ENCODE measurements around the gene NF2.

DNA sequence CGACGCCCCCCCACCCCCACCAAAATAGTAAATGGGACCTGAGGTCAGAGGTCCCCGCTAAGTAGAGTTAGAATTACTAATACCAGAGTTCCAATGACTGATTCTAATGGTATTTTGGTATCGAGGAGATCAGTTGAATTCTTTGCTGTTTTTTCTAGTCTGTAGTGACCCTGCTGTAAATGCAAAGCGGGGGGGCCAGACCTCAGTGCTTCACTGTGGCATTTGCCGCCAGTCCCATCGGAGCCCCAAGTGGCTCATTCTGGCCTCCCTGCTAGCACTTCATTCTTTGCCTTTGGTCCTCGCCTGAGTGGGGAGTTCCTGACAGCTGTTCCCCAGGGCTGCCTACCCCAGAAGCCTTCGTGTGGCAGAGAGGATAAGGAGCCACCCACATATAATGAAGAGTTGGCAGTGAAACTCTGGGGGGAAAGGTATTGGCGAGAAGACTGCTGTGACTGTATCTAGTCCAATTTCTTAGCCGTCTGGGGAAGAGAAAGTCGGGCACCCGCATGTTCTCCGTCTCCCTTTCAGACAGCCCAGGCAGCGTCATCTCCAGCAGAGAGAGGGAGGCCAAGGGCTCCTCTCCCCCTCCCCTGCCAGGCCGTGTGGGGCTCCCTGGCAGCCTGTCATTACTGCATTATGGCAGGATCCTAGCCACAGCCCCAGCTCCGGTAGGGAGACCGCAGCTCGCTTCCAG is 96.9 kb downstream of the NF2 start:
- TF ChIP-seq, protein P1, sequence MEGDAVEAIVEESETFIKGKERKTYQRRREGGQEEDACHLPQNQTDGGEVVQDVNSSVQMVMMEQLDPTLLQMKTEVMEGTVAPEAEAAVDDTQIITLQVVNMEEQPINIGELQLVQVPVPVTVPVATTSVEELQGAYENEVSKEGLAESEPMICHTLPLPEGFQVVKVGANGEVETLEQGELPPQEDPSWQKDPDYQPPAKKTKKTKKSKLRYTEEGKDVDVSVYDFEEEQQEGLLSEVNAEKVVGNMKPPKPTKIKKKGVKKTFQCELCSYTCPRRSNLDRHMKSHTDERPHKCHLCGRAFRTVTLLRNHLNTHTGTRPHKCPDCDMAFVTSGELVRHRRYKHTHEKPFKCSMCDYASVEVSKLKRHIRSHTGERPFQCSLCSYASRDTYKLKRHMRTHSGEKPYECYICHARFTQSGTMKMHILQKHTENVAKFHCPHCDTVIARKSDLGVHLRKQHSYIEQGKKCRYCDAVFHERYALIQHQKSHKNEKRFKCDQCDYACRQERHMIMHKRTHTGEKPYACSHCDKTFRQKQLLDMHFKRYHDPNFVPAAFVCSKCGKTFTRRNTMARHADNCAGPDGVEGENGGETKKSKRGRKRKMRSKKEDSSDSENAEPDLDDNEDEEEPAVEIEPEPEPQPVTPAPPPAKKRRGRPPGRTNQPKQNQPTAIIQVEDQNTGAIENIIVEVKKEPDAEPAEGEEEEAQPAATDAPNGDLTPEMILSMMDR (IDR thresholded peaks at IDR 0.05; ENCODE audit: control extremely low read depth in 1 of 3, insufficient read depth in 1 of 3, low read depth in 1 of 3, low read length in 3 of 3), result no peak
- no peak for TF ChIP-seq CEBPB (IDR thresholded peaks at IDR 0.05; ENCODE audit: low read depth, low read length)
- TF ChIP-seq SAP30 (IDR thresholded peaks at IDR 0.05; ENCODE audit: insufficient read depth, insufficient replicate concordance, low read length), result no peak
- no peak for TF ChIP-seq POLR2A (IDR thresholded peaks at IDR 0.05; ENCODE audit: control extremely low read depth in 1 of 2, low read depth in 2 of 2, low read length in 2 of 2)
- TF ChIP-seq RAD21 (IDR thresholded peaks at IDR 0.05 in 1 of 2, conservative IDR thresholded peaks at IDR 0.05 in 1 of 2; ENCODE audit: low read depth in 2 of 2, low read length in 2 of 2), result no peak
- TF ChIP-seq POLR2AphosphoS5 (IDR thresholded peaks at IDR 0.05; ENCODE audit: low read depth, low read length), result no peak
- no peak for TF ChIP-seq JUND (IDR thresholded peaks at IDR 0.05; ENCODE audit: low read length)
- no peak for TF ChIP-seq CREB1 (IDR thresholded peaks at IDR 0.05)
- no peak for TF ChIP-seq TAF7 (optimal IDR thresholded peaks at IDR 0.05; ENCODE audit: borderline replicate concordance, low read depth, low read length)
- TF ChIP-seq BACH1 (IDR thresholded peaks at IDR 0.05; ENCODE audit: low read length), result no peak
- TF ChIP-seq EP300 (IDR thresholded peaks at IDR 0.05; ENCODE audit: borderline replicate concordance in 1 of 2, low read depth in 2 of 2, low read length in 2 of 2), result no peak
- TF ChIP-seq SP1 (IDR thresholded peaks at IDR 0.05; ENCODE audit: low read depth, low read length), result no peak
- TF ChIP-seq KDM1A (IDR thresholded peaks at IDR 0.05; ENCODE audit: borderline replicate concordance, low read length), result no peak
